Right hindlimb (tissue), 1 donor: Measurements from ENCODE around the gene PLS3.
"Not testable (repeated sequence)": the region's sequence is repeated elsewhere in the genome, so short reads cannot be mapped to it uniquely, and the experiment has no call there.

Source experiments
- DNase-seq: peaks from one replicate; pipeline ENCODE4 v3.0.0-alpha.2; 2018

Gene PLS3

DNA sequence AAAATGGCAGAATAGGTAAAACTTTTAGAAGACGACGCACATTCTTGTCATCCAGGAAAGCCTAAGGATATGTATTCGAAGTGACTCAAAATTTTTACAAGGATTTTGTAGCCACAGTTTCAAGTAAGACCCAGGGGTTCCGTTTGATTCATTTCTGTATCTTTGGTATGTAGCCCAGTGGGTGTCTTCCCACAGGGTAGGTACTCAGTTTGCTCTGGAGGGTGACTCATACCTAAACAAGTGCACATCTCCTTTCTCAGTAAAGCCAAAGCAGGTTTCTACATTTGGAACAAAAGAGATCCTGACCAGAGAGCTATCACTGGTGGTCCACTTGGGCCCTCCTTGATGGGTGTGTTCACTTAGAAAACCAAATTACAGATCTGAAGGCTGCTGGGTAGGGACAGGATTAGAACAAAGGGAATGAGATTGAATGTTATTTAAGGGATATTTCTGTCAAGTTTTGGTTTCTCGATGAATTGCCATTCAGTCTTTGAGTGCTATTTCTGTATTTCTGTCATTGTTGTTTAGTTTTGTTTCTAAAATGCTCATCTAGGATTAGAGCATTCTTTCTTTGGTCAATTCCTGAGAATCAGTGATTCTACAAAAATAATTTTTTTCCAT lies 56.1 kb downstream of the PLS3 start:
- DNase-seq = no peak

- no peak for DNase-seq
Observed at GRCh38 chrX:115622534-115622933, 61.6 kb downstream of the PLS3 start.

DNA sequence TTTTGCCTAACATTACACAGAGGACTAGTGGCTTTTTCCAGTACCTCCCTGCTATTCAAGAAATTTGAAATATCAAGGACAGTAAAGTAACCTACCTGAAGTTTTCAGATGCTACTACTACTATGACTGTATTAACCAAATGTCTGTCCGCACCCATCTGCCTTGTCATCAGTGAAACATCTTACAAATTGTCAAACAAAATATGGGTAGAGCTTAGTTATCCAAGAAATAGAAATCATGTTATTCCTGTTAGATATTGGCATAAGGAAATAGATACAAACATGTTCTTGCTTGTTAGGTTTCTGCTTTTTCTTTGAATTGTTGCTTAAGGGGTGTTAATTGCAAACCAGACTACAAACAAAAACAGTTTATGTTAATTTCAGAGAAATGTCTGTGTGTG lies 63.9 kb downstream of the PLS3 start:
- DNase-seq = no peak

- DNase-seq = no peak
Observed at GRCh38 chrX:115625572-115626301, 64.8 kb downstream of the PLS3 start.

DNA sequence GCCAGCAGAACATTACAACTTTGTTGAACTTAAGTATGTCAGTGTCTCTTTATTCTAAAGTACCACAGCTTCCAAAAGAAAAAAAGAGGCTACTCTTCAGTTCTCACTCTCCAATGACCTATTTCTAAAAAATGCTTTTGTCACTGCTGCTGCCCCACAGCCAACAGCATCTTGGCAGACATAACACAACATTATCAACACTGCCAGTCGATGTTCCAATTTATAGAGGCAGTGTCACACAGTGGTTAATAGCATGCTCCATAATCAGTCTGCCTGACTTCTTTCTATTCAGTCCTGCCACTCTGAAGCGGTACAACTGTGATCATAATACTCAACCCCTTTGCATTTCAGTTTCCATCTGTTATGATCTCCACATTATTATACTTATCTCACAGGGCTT lies 69.2 kb downstream of the PLS3 start:
- no peak for DNase-seq

GRCh38 chrX:115632455-115632854 lies 71.5 kb downstream of the PLS3 start:
- DNase-seq = no peak

DNA sequence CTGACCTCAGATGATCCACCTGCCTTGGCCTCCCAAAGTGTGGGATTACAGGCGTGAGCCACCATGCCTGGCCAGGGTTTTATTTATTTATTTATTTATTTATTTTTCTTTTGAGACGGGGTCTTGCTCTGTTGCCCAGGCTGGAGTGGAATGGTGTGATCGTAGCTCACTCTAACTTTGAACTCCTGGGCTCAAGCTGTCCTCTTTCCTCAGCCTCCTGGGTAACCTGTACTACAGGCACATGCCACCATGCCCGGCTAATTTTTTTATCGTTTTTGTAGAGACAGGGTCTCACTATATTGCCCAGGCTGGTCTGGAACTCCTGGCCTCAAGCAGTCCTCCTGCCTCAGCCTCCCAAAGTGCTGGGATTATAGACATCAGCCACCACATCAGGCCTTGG lies 72.4 kb downstream of the PLS3 start:
- DNase-seq = not testable (repeated sequence)

DNA sequence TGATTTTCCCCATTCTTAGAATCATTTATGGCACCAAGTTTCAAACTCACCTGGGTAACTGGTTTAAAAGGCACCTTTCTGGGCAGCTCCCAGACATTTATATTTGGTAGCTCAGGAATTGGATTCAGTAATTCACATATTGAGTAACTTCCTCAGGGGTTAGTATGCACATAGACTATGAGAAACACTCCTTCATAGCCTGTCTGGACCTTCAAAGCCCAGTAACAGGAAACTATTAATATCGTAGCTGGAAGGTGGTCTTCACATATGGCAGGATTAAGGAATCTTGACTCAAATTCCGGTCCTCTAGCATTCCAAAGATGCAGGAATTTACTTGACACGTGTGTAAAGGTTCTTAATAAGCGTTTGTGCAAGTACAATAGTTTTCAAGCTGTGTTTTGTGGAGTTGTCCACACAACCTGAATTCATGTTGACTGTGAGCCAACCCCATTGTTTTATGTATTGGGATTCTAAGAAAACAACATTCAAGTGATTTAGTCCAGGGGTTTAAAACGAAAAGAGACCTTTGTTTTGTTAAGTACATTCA lies 78.4 kb downstream of the PLS3 start:
- DNase-seq = no peak

GRCh38 chrX:115642311-115642710 lies 81.3 kb downstream of the PLS3 start:
- no peak for DNase-seq

- DNase-seq = peak; percentile 48
Observed at GRCh38 chrX:115642895-115643530, 82.0 kb downstream of the PLS3 start.

- not testable (repeated sequence) for DNase-seq
Observed at GRCh38 chrX:115644397-115644796, 83.4 kb downstream of the PLS3 start.

- no peak for DNase-seq
Observed at GRCh38 chrX:115649461-115650063, 88.6 kb downstream of the PLS3 start.

DNA sequence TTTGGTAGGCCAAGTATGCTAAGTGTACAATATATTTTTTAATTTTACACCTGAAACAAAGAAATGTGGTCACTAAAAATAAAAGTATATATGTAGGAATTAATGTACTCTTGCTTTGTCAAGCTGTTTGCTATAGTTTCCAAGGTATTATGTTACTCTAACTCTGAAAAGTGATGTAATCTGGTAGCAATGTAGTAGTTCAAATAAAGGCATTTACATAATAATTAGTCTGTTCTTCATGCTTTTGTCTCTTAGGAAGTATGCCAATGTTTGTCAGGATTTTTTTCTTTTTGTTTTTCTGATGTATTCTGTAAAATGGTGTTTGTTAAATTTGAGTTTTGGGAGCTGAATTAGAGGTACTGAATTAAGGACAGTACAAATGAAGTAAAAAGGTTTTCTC lies 89.5 kb downstream of the PLS3 start:
- DNase-seq = no peak

GRCh38 chrX:115650916-115651315 lies 89.9 kb downstream of the PLS3 start:
- DNase-seq = peak; percentile 21

DNA sequence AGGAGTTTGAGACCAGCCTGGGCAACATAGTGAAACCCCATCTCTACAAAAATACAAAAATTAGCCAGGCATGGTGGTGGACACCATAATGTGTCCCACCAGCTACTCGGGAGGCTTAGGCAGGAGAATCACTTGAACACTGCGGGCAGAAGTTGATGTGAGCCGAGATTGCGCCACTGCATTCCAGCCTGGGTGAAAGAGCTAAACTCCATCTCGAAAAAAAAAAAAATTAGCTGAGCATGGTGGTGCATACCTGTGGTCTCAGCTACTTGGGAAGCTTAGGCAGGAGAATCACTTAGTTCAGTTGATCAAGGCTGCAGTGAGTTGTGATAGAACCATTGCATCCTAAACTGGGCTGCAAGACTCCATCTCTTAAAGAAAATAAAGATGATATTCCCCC lies 91.2 kb downstream of the PLS3 start:
- no peak for DNase-seq

DNA sequence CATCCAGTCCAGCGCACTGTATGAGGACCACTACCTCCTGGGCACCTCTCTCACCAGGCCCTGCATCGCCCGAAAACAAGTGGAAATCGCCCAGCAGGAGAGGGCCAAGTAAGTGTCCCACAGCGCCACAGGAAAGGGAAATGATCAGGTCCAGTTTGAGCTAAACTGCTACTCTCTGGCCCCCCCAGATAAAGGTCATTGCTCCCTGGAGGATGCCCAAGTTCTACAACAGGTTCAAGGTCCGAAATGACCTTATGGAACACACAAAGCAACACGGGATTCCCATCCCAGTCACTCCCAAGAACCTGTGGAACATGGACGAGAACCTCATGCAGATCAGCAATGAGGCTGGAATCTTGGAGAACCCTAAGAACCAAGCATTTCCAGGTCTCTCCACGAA lies 104.1 kb downstream of the PLS3 start:
- DNase-seq = no peak

- DNase-seq = no peak
Observed at GRCh38 chrX:115679460-115679859, 118.5 kb downstream of the PLS3 start.

GRCh38 chrX:115687595-115687994 lies 126.6 kb downstream of the PLS3 start:
- DNase-seq = no peak

DNA sequence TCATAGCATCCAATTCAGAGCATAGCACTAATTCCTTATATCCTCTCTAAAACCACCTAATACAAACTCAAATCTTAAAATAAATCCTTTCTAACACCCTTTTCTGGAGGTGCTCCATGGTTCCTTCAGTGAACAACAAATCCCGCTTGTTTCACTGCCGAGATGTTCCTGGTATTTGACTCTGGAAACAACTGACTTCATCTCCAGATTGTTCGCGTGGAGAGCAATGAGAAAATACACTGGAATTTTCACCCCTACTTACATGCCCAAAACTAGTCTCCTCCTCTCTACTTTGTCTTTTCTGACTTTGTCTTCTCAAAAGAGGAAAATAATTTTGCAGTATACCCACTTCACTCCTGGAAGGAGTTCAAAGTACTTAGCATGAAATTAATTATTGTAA lies 129.0 kb downstream of the PLS3 start:
- DNase-seq = no peak

DNA sequence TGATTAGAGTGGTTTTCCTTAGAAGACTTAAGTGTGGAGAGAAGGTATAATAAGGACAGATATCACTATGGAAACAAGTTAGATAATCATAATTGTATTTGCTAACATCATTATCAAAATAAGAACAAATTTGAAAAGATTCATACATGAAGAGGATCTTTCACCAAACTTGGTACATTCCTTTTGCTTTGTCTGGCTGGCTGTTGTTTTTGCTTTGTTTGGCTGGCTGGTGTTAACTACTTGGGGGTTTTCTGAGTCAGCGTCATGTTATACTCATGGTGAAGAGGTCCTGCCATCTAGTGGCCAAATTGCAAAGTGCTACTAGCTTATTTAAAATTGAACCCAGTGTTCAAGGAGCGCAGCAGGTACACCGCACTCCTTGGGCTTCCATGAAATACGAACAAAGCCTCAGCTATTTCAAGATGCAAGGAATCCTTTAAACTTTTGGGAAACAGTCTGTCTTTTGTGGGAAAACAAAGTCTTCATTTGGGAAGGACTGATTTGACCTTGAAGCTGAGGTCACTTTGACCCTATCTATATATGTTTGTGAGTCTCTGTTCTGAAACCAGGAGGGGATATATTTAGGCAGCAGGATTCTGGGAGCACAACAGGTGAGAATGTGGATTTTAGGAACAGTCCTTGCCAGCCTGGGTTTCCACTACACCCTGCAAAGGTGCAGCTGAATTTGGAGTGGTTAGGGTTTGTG lies 129.7 kb downstream of the PLS3 start:
- peak; percentile 51 for DNase-seq

- DNase-seq = no peak
Observed at GRCh38 chrX:115693476-115693875, 132.5 kb downstream of the PLS3 start.

DNA sequence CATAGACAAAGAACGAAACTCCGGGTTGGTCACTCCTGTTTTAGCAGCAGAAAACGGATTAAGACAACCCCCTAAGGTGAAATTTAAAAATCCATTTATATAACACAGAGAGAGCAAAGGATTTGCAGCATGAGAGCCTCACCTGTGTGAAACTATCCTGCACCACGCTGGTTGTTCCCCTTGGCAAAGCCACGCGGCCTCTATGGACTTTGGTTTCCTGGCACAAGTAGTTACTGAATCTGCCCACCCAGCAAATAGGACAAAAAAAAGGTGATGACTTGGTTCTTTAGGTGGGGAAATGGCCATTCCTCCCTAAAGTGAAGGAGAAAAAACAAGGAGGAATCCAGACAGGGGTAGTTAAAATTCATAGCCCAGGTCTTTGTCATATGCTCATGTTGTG lies 133.1 kb downstream of the PLS3 start:
- no peak for DNase-seq

DNA sequence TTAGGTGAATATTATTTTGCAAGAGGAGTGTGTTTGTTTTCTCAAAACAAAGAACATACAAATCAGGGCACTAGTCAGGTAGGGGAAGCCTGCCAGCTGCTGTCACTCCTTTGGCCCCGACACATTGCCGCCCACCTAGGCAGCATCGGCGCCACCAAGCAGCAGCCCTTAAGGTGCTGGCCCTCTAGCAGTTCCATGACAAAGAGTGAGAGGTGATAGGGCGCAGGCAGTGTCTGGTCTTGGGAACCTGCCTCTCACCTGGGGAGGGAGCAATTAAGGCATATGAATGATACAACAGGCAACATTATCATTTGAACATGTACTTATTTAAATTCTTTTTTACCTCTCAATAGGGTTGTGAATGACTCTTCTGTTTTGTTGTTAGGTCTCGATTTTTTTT lies 135.1 kb downstream of the PLS3 start:
- no peak for DNase-seq
